ENCODE data around the gene NACC2.

- TF ChIP-seq CTCF (tag by site-specific recombination; IDR thresholded peaks at IDR 0.05) (no peak), ZNF174 (tag by site-specific recombination; IDR thresholded peaks at IDR 0.05) (no peak), PRDM6 (tag by site-specific recombination; IDR thresholded peaks at IDR 0.05) (no peak), ZNF488 (tag by site-specific recombination; IDR thresholded peaks at IDR 0.05) (no peak), ZNF132 (tag by site-specific recombination; IDR thresholded peaks at IDR 0.05; ENCODE audit: borderline replicate concordance) (no peak), KLF7 (tag by site-specific recombination; IDR thresholded peaks at IDR 0.05; ENCODE audit: borderline replicate concordance) (no peak), ZNF114 (tag by site-specific recombination; IDR thresholded peaks at IDR 0.05) (no peak), ZBTB8A (tag by site-specific recombination; IDR thresholded peaks at IDR 0.05) (no peak), SALL2 (tag by site-specific recombination; IDR thresholded peaks at IDR 0.05; ENCODE audit: borderline replicate concordance) (no peak), ZNF639 (tag by site-specific recombination; IDR thresholded peaks at IDR 0.05) (no peak), MYNN (tag by site-specific recombination; IDR thresholded peaks at IDR 0.05; ENCODE audit: borderline replicate concordance) (no peak), YY1 (tag by site-specific recombination; IDR thresholded peaks at IDR 0.05) (no peak), ZNF791 (tag by site-specific recombination; IDR thresholded peaks at IDR 0.05) (no peak)
These were observed 45.4 kb downstream of the NACC2 start for GRCh38 chr9:136049491-136050265.

Measured in HEK293 (cell line).